OCI-LY3 (cell line): ENCODE measurements around the gene UBE2B.
"Not testable (repeated sequence)": the region's sequence is repeated elsewhere in the genome, so short reads cannot be mapped to it uniquely, and the experiment has no call there.

ENCODE experiments used
- CTCF ChIP-seq: fragments of 200-600, 300-600 bp; sonication (generic); IDR thresholded peaks from 2 replicates; pipeline ENCODE4 v1.5.1; 2014; ENCODE audit warnings: antibody characterized with exemption, low read length, low read depth
- EZH2phosphoT487 ChIP-seq: fragments of 200-600 bp; shearing (Covaris generic); IDR thresholded peaks from 2 replicates; pipeline ENCODE4 v1.6.1; 2018; ENCODE audit warnings: antibody characterized with exemption, mixed run types, low read depth

GRCh38 chr5:134373633-134374032 lies 2.3 kb downstream of the UBE2B start:
- not testable (repeated sequence) for TF ChIP-seq CTCF, EZH2phosphoT487
